ENCODE results near the gene SYNPR.
A peak's percentile ranks its signal among the peaks of the same experiment; 100 is the strongest.

Gene SYNPR

DNA sequence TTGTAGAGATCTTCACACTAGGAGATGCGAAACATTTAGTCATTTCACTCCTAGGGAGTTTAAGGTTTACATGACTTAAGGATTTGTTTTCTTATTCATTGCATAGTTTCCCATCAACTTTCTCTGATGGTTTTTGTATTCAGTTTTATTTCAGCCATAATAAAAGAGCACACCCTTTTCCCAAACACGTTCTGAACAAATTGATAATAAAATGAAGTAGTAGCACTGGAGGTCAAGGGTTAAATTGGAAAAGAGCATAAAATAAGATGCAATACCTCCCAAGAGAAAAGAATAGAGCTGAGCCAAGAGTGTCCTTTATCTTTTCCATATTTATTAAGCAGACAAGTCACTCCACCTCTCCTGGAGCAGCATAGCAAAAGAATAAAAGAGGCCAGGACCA, 104.9 kb downstream of the SYNPR start:
- DNase-seq (ENCODE audit: low spot score), result no peak

DNA sequence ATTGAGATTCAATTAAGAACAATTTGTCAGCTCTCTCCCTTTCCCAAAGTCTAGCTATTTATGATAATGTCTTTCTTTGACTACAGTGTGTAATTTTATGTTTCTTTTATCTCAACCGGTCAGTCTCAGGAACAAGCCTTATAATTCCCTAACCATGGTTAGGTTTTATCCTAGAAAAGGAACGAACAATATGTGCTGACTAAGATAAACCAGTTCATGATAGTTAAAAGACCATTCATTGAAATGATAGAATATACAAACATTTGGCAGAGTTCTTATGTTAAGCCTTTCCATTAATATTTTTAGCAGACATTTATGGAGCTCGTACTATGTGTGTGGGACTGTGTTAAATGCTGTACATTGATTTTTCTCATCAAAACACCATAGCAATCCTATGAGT, 106.3 kb downstream of the SYNPR start:
- no peak for DNase-seq (ENCODE audit: low spot score)

DNA sequence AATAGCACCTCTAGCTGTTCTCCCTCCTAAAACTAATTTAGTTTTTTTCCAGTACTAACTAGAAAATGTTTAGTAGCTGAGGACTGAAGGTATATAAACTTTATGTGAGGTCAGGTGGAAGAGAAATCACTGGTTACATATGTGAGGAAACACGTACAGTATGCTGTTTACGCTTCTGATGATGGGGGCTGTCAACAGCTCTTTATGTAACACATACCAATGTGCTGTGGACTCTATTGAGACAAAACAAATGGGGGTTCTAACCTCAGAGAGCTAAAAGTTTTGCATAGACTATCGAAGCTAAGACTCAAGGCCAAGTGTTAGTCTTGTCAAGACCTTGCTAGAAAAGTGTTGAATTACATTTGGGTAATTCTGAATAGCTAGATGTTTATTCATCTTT, 107.5 kb downstream of the SYNPR start:
- no peak for DNase-seq (ENCODE audit: low spot score)

DNA sequence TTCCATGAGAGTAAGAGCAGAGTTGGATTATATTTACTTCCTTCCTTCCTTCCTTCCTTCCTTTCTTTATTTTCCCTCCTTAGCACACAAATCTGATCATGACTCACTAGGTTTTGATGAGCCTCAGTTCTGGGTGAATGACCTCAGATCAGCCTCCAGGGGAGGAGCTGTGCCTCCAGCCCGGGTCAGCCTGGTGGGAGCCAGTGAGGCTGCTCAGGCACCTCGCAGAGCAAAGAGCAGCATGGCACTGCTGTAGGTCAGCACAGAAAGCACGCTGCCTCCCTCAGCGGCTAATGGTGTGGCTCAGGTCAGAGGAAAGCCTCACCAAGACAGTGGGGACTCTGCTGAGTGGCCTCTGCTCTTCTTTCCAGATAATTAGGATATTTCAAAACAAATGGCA, 108.5 kb downstream of the SYNPR start:
- no peak for DNase-seq (ENCODE audit: low spot score)

- no peak for DNase-seq (ENCODE audit: low spot score)
Observed at GRCh38 chr3:63387568-63387967, 109.5 kb downstream of the SYNPR start.

DNA sequence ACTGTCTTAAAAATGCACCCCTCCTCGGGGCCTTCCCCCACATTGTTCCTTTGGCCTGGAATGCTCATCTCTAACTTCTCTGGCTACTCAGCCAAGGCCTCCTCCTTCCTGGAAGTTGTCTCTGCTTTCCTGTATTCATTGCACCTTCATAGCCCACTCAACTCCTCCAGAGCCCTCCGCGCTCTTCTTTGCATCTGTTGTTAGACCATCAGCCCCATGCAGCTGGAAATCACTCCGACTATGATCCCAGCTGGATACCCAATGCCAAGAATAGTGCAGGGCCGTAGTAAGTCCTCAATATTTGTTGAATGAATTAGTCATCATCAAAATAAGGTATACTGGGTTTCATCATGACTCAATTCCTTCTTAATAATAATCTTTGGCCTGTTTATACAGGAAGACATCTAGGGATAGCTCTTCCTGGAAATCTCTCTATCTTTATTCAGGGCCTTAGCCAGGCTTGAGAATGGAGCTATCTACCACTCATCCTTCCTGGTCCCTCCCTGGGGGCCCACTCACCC, 112.7 kb downstream of the SYNPR start:
- no peak for DNase-seq (ENCODE audit: low spot score)

- DNase-seq (ENCODE audit: low spot score), result no peak
Observed at GRCh38 chr3:63395960-63396359, 117.9 kb downstream of the SYNPR start.

- no peak for DNase-seq (ENCODE audit: low spot score)
Observed at GRCh38 chr3:63400246-63400860, 122.2 kb downstream of the SYNPR start.

DNA sequence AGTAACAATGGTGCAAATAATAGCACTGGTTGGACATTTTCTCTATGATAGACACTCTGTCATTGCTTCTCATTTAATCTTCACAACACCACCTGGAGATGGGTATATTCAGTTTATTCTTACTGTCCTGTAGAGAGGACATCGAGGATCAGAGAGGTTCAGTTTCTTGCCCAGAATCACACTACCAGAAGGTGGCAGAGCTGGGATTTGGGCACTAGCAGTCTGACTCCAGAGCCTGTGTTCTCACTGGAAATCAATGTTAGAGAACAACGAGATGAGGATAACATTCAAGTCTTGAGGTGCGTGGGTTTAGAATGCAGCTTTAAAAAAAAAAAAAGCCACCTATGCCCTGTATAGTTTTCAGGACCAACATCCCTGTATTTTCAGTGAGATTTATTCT, 127.8 kb downstream of the SYNPR start:
- no peak for DNase-seq (ENCODE audit: low spot score)

DNA sequence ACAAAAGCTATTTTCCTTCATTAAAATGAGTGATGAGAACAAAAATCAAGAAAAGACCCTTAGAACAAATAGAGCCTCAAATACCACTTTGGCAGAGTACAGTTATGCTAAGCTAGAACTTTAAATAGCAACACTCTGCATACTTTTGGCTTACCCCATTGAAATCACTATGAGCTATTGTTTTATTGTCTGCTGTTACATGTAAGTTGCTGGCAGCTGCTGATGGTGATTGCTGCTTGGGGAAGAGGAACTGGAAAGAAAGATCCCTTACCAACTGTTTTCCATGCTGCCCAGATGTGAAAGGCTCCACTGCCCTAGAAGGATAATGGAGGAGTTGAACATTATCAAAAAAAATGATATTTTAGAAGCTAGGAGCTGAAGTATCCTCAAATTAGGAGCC, 135.4 kb downstream of the SYNPR start:
- no peak for DNase-seq (ENCODE audit: low spot score)

DNA sequence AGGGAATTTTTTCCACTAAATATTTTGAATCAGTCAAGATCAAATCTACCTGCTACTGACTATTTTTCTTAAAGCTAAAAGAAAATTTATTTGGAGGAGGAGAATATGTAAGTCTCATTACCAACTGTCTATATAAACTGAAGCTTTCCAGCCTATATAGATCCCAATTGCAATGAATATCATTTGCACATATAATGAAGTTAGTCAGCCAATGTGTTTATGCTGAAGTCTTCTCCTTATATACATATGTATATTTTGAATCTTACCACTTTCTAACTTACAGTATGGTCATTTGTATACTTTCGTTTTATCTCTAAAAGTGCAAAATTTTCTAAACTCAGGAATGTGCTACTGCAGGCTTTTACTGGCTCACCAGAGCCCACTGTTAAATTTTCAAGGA, 136.5 kb downstream of the SYNPR start:
- DNase-seq (ENCODE audit: low spot score), result no peak

DNA sequence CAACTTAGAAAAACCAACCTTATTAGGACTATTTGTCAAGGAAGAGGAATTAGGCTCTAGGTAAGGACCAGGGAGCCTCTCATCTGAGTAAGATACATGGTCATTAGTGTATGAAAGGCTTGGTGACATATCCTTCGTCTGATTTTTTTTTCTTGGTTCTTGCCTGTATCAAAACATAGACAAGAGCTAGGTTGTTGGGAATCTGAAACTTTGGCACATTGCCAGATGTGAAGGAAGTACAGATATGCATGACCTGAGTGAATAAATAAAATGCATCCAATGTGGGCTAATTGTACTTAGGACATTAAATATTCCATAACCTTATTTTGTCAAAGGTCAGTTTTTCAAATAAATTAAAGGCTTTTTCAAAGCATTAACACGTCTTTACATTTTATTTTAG, 151.8 kb downstream of the SYNPR start:
- no peak for DNase-seq (ENCODE audit: low spot score)

GRCh38 chr3:63430875-63431274, 152.8 kb downstream of the SYNPR start:
- DNase-seq (ENCODE audit: low spot score), result no peak

- no peak for DNase-seq (ENCODE audit: low spot score)
Observed at GRCh38 chr3:63437858-63438257, 159.8 kb downstream of the SYNPR start.

GRCh38 chr3:63438826-63439371, 160.8 kb downstream of the SYNPR start:
- DNase-seq (ENCODE audit: low spot score), result no peak

GRCh38 chr3:63441262-63441661, 163.2 kb downstream of the SYNPR start:
- no peak for DNase-seq (ENCODE audit: low spot score)

DNA sequence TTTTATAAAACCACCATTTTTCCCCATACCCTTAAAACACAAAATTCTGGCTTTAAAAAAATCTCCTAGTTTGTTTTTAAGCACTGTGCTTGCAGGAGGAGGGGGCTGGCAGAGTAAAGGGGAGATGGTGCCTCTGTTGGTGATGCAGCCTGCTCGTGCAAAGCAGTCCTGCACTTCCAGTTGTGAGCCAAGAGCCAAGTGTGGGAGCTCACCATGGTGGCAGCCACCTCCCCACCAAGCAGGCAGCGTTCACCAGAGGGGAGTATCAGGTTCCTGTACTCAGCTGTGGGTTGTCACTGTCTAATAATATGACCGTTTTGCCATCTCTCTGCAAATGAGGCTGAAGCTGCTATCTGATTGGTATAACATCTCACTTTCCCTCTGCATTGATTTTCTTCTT, 164.8 kb downstream of the SYNPR start:
- DNase-seq (ENCODE audit: low spot score), result no peak

DNA sequence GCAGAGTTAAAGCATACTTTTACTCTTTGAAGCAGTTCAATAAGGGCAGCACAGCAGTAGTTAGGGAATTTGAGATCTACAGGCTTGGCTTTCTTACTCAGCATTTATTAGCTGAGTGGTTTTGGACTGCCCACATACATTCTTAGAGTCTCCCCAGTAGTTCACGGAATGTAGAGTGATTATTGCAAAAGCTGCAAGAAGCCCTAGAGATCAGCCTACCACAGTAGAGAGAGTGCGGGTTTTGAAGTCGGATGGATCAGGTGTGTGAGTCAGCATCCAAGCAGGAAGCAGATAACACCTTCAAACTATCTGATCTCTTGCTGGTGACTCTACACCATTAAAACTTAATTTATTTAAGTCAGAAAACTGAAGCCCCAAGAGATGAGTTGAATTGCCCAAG, 171.9 kb downstream of the SYNPR start:
- no peak for DNase-seq (ENCODE audit: low spot score)

- DNase-seq (ENCODE audit: low spot score), result no peak
Observed at GRCh38 chr3:63450634-63451363, 172.7 kb downstream of the SYNPR start.

- DNase-seq (ENCODE audit: low spot score), result no peak
Observed at GRCh38 chr3:63456901-63457300, 178.8 kb downstream of the SYNPR start.

- DNase-seq (ENCODE audit: low spot score), result no peak
Observed at GRCh38 chr3:63458405-63458804, 180.3 kb downstream of the SYNPR start.

GRCh38 chr3:63462732-63463131, 184.6 kb downstream of the SYNPR start:
- no peak for DNase-seq (ENCODE audit: low spot score)

- peak; percentile 1 for DNase-seq (ENCODE audit: low spot score)
Observed at GRCh38 chr3:63467392-63467791, 189.3 kb downstream of the SYNPR start.

Measured in SK-N-DZ (cell line).